Measurements from ENCODE around the gene MTAP.

DNA sequence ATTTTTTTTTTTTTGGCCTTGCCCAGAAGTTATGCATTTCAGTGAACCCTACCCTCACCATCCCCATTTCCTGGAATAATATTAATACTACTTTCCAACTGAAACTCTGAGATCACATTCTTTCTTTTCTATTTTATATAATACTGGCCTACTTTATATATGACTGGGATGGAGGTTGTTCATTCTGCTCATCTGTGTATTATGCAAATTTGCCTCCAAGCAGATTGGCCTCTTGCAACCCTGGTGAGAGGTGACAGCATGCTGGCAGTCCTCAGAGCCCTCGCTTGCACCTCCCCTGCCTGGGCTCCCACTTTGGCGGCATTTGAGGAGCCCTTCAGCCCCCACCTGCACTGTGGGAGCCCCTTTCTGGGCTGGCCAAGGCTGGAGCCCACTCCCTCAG, 156.4 kb downstream of the MTAP start:
- TF ChIP-seq EP300 (IDR thresholded peaks at IDR 0.05) (no peak), POLR2AphosphoS5 (IDR thresholded peaks at IDR 0.05) (no peak), POLR2A (IDR thresholded peaks at IDR 0.05) (no peak)
- TF ChIP-seq, protein P1, sequence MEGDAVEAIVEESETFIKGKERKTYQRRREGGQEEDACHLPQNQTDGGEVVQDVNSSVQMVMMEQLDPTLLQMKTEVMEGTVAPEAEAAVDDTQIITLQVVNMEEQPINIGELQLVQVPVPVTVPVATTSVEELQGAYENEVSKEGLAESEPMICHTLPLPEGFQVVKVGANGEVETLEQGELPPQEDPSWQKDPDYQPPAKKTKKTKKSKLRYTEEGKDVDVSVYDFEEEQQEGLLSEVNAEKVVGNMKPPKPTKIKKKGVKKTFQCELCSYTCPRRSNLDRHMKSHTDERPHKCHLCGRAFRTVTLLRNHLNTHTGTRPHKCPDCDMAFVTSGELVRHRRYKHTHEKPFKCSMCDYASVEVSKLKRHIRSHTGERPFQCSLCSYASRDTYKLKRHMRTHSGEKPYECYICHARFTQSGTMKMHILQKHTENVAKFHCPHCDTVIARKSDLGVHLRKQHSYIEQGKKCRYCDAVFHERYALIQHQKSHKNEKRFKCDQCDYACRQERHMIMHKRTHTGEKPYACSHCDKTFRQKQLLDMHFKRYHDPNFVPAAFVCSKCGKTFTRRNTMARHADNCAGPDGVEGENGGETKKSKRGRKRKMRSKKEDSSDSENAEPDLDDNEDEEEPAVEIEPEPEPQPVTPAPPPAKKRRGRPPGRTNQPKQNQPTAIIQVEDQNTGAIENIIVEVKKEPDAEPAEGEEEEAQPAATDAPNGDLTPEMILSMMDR (IDR thresholded peaks at IDR 0.05), result no peak

Measured in stomach (tissue), 4 donors.